ENCODE data around the gene FHAD1. TPM values are rescaled to one million over a fixed set of nuclear protein-coding genes. Genes with fewer than 3 reads are reported as not detected.

Gene FHAD1
- total and polyA plus RNA-seq, 2 donors (not counting 1 experiment from before 2014, with no cell fraction given) = not detected

DNA sequence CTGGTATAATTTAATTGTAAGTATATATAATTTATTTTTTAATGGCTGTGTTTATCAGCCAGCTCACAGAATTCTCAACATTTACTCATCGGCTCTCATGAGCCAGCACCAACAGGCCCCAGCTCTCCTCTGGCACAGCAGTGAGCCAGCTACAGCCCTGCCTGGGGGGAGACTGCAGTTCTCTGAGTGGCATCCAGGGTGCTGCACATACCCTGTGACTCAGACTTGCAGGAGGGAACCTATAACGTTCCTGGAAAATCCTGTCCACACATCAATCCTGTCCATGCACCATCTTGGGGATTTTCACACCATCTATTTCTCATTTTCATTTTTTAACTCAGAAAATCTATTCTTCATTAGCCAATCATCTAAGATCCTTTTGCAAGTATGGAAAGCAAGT is 36.5 kb downstream of the FHAD1 start:
- DNase-seq (no peak), ATAC-seq (ENCODE audit: low read depth) (no peak)
- no peaks in the 10 kb centered on the region for H3K4me1 ChIP-seq (ENCODE audit: control insufficient read depth in 2 of 2, insufficient read depth in 2 of 2, low read length in 2 of 2)
- H3K27ac Mint-ChIP-seq = no peak overlapping the region
- no peaks in the 10 kb centered on the region for H3K9me3 Mint-ChIP-seq (ENCODE audit: insufficient read depth)
- no peaks in the 10 kb centered on the region for H4K20me1 ChIP-seq (ENCODE audit: control insufficient read depth, insufficient read depth, low read length, poor library complexity, severe bottlenecking)
- TF ChIP-seq CTCF (IDR thresholded peaks at IDR 0.05) = no peak
- no peak for TF ChIP-seq EZH2 (IDR thresholded peaks at IDR 0.05; ENCODE audit: borderline replicate concordance, insufficient read depth, low read depth, low read length, poor library complexity, severe bottlenecking)
- ChIA-PET POLR2A (no interaction called here), CTCF (no interaction called here)
- H3K9me3 ChIP-seq (ENCODE audit: control extremely low read depth in 1 of 3, control insufficient read depth in 2 of 3, insufficient read depth in 1 of 3, low read length in 2 of 3) = peaks cover 0 to 13% (median 0%) of the 10 kb centered on the region in 3 donors
- intact Hi-C loops (cut with micrococcal nuclease) = no loop called here
- H3K27me3 Mint-ChIP-seq = peaks cover 21% of the 10 kb centered on the region
- H3K4me3 ChIP-seq (ENCODE audit: control extremely low read depth in 1 of 5, extremely low read depth in 1 of 5, insufficient read depth in 1 of 5, low read depth in 2 of 5, low read length in 4 of 5) = no peak overlapping the region
- no peak overlapping the region for H3K27ac ChIP-seq (ENCODE audit: low read length in 2 of 2)
- H3K79me2 ChIP-seq (ENCODE audit: control insufficient read depth, insufficient read depth, low read length) = no peaks in the 10 kb centered on the region
- no peak overlapping the region for H2AFZ ChIP-seq (ENCODE audit: insufficient read depth, low read depth, low read length, poor library complexity, severe bottlenecking)
- no peak overlapping the region for H3K4me3 Mint-ChIP-seq
- peaks cover 0 to 3% (median 0%) of the 10 kb centered on the region in 4 experiments for H3K27me3 ChIP-seq (replicated peaks in 1 of 4; ENCODE audit: control extremely low read depth in 1 of 4, control insufficient read depth in 3 of 4, insufficient read depth in 4 of 4, low read length in 3 of 4)
- no peaks in the 10 kb centered on the region for H3K4me1 Mint-ChIP-seq
- H3K36me3 ChIP-seq (replicated peaks in 1 of 2; ENCODE audit: control extremely low read depth in 1 of 2, control insufficient read depth in 1 of 2, extremely low read depth in 1 of 2, insufficient read depth in 2 of 2, low read length in 1 of 2) = no peaks in the 10 kb centered on the region
- H3K9ac ChIP-seq (ENCODE audit: low read length) = no peak overlapping the region
- no peak overlapping the region for H3K4me2 ChIP-seq (replicated peaks; ENCODE audit: low read depth, low read length, poor library complexity, severe bottlenecking)
- WGBS (ENCODE audit: insufficient coverage) = 70% methylated on average over 2 of the region's 2 CpGs

DNA sequence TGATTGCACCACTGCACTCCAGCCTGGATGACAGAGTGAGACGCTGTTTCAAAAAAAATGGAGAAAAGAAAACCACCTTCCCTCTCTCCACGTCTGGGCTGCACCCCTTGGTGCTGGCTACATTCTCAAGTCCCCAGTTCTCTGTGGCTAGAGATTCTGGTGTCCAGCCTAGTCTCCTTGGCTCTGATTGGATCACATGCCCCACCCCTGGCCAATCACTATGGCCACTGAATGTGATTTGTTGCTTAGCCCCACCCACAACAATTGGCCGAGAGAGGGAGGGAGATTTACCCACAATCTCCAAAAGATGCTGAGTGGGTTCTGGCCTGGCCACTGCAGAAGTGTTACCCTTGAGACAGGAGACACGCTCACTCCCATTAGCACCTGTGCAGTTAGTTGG is 39.4 kb downstream of the FHAD1 start:
- H3K27me3 Mint-ChIP-seq = peaks cover 16% of the 10 kb centered on the region
- no peaks in the 10 kb centered on the region for H3K4me1 Mint-ChIP-seq
- H3K27ac Mint-ChIP-seq = no peak overlapping the region
- POLR2A ChIA-PET = no interaction called here
- Histone ChIP-seq H3K79me2 (ENCODE audit: control insufficient read depth, insufficient read depth, low read length) (no peaks in the 10 kb centered on the region), H3K36me3 (replicated peaks in 1 of 2; ENCODE audit: control extremely low read depth in 1 of 2, control insufficient read depth in 1 of 2, extremely low read depth in 1 of 2, insufficient read depth in 2 of 2, low read length in 1 of 2) (no peaks in the 10 kb centered on the region), H3K9me3 (ENCODE audit: control extremely low read depth in 1 of 3, control insufficient read depth in 2 of 3, insufficient read depth in 1 of 3, low read length in 2 of 3) (peaks cover 0 to 13% (median 0%) of the 10 kb centered on the region in 3 donors), H3K27me3 (replicated peaks in 1 of 4; ENCODE audit: control extremely low read depth in 1 of 4, control insufficient read depth in 3 of 4, insufficient read depth in 4 of 4, low read length in 3 of 4) (no peaks in the 10 kb centered on the region), H2AFZ (ENCODE audit: insufficient read depth, low read depth, low read length, poor library complexity, severe bottlenecking) (no peak overlapping the region), H3K4me2 (replicated peaks; ENCODE audit: low read depth, low read length, poor library complexity, severe bottlenecking) (no peak overlapping the region), H3K4me3 (ENCODE audit: control extremely low read depth in 1 of 5, extremely low read depth in 1 of 5, insufficient read depth in 1 of 5, low read depth in 2 of 5, low read length in 4 of 5) (no peak overlapping the region), H3K9ac (ENCODE audit: low read length) (no peak overlapping the region), H4K20me1 (ENCODE audit: control insufficient read depth, insufficient read depth, low read length, poor library complexity, severe bottlenecking) (no peaks in the 10 kb centered on the region), H3K27ac (ENCODE audit: low read length in 2 of 2) (no peak overlapping the region), H3K4me1 (ENCODE audit: control insufficient read depth in 2 of 2, insufficient read depth in 2 of 2, low read length in 2 of 2) (no peaks in the 10 kb centered on the region)
- H3K4me3 Mint-ChIP-seq = no peak overlapping the region
- ATAC-seq (ENCODE audit: low read depth) (no peak), DNase-seq (no peak)
- H3K9me3 Mint-ChIP-seq (ENCODE audit: insufficient read depth) = no peaks in the 10 kb centered on the region
- TF ChIP-seq EZH2 (IDR thresholded peaks at IDR 0.05; ENCODE audit: borderline replicate concordance, insufficient read depth, low read depth, low read length, poor library complexity, severe bottlenecking) = no peak
- TF ChIP-seq CTCF (IDR thresholded peaks at IDR 0.05) = no peak
- CTCF ChIA-PET = no interaction called here
- 83% methylated on average over 3 of the region's 4 CpGs for WGBS (ENCODE audit: insufficient coverage)
- intact Hi-C loops (cut with micrococcal nuclease) = no loop called here
